Neural progenitor cell (in vitro differentiated cells): ENCODE data around the gene NAPB. TPM values are rescaled to one million over a fixed set of nuclear protein-coding genes. Genes with fewer than 3 reads are reported as not detected.

Experiments
- DNase-seq: peaks from one replicate; pipeline ENCODE4 v3.0.0-alpha.2; 2016; ENCODE audit warnings: low spot score
- H2AFZ ChIP-seq: fragments of 200-600 bp; sonication (generic); replicated peaks from 2 replicates; pipeline ENCODE4 v1.6.1; 2016; ENCODE audit warnings: antibody characterized with exemption
- H3F3A ChIP-seq: fragments of 200-600 bp; sonication (generic); 2 replicates; pipeline ENCODE4 v1.6.1; 2016; ENCODE audit warnings: antibody characterized with exemption, low read depth
- H3K27ac ChIP-seq: fragments of 200-600 bp; sonication (generic); 2 replicates; pipeline ENCODE4 v1.5.1; 2016; ENCODE audit warnings: mild to moderate bottlenecking
- H3K27me3 ChIP-seq: fragments of 200-600 bp; sonication (generic); 2 replicates; pipeline ENCODE4 v1.6.1; 2016; ENCODE audit warnings: mild to moderate bottlenecking, moderate library complexity
- H3K36me3 ChIP-seq: fragments of 200-600 bp; sonication (generic); 2 replicates; pipeline ENCODE4 v1.5.1; 2016
- H3K4me1 ChIP-seq: fragments of 200-600 bp; sonication (generic); 2 replicates; pipeline ENCODE4 v1.6.1; 2016; ENCODE audit warnings: mixed run types
- H3K4me2 ChIP-seq: fragments of 200-600 bp; sonication (generic); 2 replicates; pipeline ENCODE4 v1.6.1; 2016
- H3K4me3 ChIP-seq: fragments of 200-600 bp; sonication (generic); 2 replicates; pipeline ENCODE4 v1.5.1; 2016
- H3K79me2 ChIP-seq: fragments of 200-600 bp; sonication (generic); 2 replicates; pipeline ENCODE4 v1.6.1; 2016; ENCODE audit warnings: low read depth
- H3K9ac ChIP-seq: fragments of 200-600 bp; sonication (generic); 2 replicates; pipeline ENCODE4 v1.6.1; 2016
- H3K9me3 ChIP-seq: fragments of 200-600 bp; sonication (generic); 2 replicates; pipeline ENCODE4 v1.5.1; 2016; ENCODE audit warnings: low read depth
- H4K20me1 ChIP-seq: fragments of 200-600 bp; sonication (generic); 2 replicates; pipeline ENCODE4 v1.6.1; 2016; ENCODE audit warnings: low read depth
- H3K27ac Mint-ChIP-seq: 3 replicates; pipeline ENCODE4 v1.8.0; 2021; ENCODE audit warnings: mixed read lengths
- H3K27me3 Mint-ChIP-seq: 2 replicates; pipeline ENCODE4 v1.8.0; 2022; ENCODE audit warnings: low read depth, mild to moderate bottlenecking, inconsistent platforms, moderate library complexity, mixed read lengths; ENCODE audit not compliant: insufficient read depth
- H3K36me3 Mint-ChIP-seq: 3 replicates; pipeline ENCODE4 v1.8.0; 2021; ENCODE audit warnings: mixed read lengths
- H3K4me1 Mint-ChIP-seq: 3 replicates; pipeline ENCODE4 v1.8.0; 2021; ENCODE audit warnings: mixed read lengths
- H3K4me3 Mint-ChIP-seq: 3 replicates; pipeline ENCODE4 v1.8.0; 2021; ENCODE audit warnings: mild to moderate bottlenecking, moderate library complexity, mixed read lengths
- H3K9me3 Mint-ChIP-seq: 3 replicates; pipeline ENCODE4 v1.8.0; 2020; ENCODE audit warnings: mixed read lengths
- CTCF ChIP-seq: fragments of 200-600 bp; sonication (generic); IDR thresholded peaks from 2 replicates; pipeline ENCODE4 v1.5.1; 2017; ENCODE audit warnings: antibody characterized with exemption, mild to moderate bottlenecking
- EZH2 ChIP-seq: fragments of 200-600 bp; sonication (generic); IDR thresholded peaks from 2 replicates; pipeline ENCODE4 v1.6.1; 2017; ENCODE audit warnings: antibody characterized with exemption, mild to moderate bottlenecking, moderate library complexity
- EZH2phosphoT487 ChIP-seq: fragments of 200-600 bp; sonication (generic); IDR thresholded peaks from 2 replicates; pipeline ENCODE4 v1.6.1; 2017; ENCODE audit warnings: antibody characterized with exemption
- total RNA-seq: library from RNA; depleted of rRNA; stranded (reverse); fragments of >200 nt; gene quantifications from 2 replicates; pipeline ENCODE4 v1.2.3, GENCODE V29; 2015; ENCODE audit warnings: low replicate concordance

The NAPB gene
- total RNA-seq, 1 donor from 2014 or later, result 23.8 TPM

- TF ChIP-seq EZH2phosphoT487, result no peak
- TF ChIP-seq EZH2, result no peak
- TF ChIP-seq CTCF, result no peak
- peaks cover 24% of the 10 kb centered on the region for H3K79me2 ChIP-seq
- no peak overlapping the region for H3K27ac ChIP-seq
- H3K4me1 ChIP-seq, result peaks cover 26% of the 10 kb centered on the region
- Mint-ChIP-seq H3K4me3 (peak overlapping the region; percentile 17), H3K4me1 (peaks cover 22% of the 10 kb centered on the region), H3K27ac (no peak overlapping the region), H3K9me3 (no peaks in the 10 kb centered on the region), H3K36me3 (peaks cover 3% of the 10 kb centered on the region), H3K27me3 (peaks cover 4% of the 10 kb centered on the region)
- peaks cover 19% of the 10 kb centered on the region for H4K20me1 ChIP-seq
- peak overlapping the region; percentile 43 for H3K4me3 ChIP-seq
- H2AFZ ChIP-seq, result no peak overlapping the region
- peaks cover 32% of the 10 kb centered on the region for H3F3A ChIP-seq
- no peaks in the 10 kb centered on the region for H3K36me3 ChIP-seq
- H3K4me2 ChIP-seq, result peak overlapping the region; percentile 74
- no peak for DNase-seq
- no peaks in the 10 kb centered on the region for H3K27me3 ChIP-seq
- H3K9me3 ChIP-seq, result no peaks in the 10 kb centered on the region
- no peak overlapping the region for H3K9ac ChIP-seq
These were observed 62.2 kb downstream of the NAPB start for GRCh38 chr20:23358923-23359593.

GRCh38 chr20:23358563-23358906, 62.8 kb downstream of the NAPB start:
- Histone ChIP-seq H3K79me2 (peaks cover 22% of the 10 kb centered on the region), H3K36me3 (no peaks in the 10 kb centered on the region), H3K9ac (no peak overlapping the region), H3K4me2 (peak overlapping the region; percentile 74), H3K27me3 (no peaks in the 10 kb centered on the region), H2AFZ (peak overlapping the region; percentile 20), H3K27ac (no peak overlapping the region), H3F3A (peaks cover 32% of the 10 kb centered on the region), H3K9me3 (no peaks in the 10 kb centered on the region), H3K4me3 (peak overlapping the region; percentile 43), H4K20me1 (peaks cover 13% of the 10 kb centered on the region), H3K4me1 (peaks cover 22% of the 10 kb centered on the region)
- Mint-ChIP-seq H3K9me3 (no peaks in the 10 kb centered on the region), H3K4me1 (peaks cover 20% of the 10 kb centered on the region), H3K27ac (no peak overlapping the region), H3K36me3 (peaks cover 3% of the 10 kb centered on the region), H3K27me3 (peaks cover 4% of the 10 kb centered on the region), H3K4me3 (peak overlapping the region; percentile 80)
- DNase-seq, result no peak
- TF ChIP-seq EZH2 (no peak), EZH2phosphoT487 (no peak), CTCF (no peak)

DNA sequence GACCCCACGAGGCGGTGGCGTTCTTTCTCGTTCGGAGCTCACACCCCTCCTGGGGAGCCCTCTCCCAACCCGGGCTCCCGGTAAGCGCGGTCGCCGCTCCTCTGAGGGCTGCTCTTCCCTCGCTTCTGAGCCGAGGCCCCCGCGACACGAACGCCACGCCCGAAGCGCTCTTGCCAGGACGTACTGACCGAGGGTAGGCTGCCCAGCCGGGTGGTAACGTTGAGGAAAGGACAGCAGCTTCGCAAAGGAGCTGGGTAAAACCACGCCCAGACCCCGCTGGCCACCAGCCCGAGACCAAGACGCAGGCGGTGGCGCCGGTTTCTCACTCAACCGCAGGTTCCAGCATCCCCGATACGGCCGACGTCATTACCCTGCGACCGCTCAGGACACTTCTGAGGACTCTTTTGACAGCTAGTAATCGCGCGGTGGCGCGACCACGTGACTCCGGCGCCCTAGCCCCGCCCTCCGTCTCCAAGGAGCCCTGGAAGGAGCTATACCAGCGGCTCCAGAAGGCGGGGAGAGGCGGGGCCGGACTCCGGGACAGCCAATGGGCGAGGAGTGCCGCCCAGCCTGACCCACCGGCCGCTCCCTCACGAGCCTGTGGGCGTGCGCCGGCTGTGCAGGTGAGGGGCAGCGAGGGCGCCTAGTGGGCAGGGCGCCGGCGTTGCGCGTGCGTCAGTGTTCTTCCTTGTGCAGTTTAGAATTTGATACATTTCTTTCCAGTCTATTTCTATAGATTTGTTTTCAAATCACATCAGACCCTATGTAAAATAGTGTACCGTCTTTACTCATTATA, 63.3 kb downstream of the NAPB start:
- no peaks in the 10 kb centered on the region for H3K36me3 ChIP-seq
- peak overlapping the region; percentile 38 for H3K9ac ChIP-seq
- no peak for TF ChIP-seq EZH2
- TF ChIP-seq CTCF, result peak; percentile 5
- peaks cover 17% of the 10 kb centered on the region for H3K4me1 ChIP-seq
- peak overlapping the region; percentile 88 for H3K4me2 ChIP-seq
- H3K4me3 Mint-ChIP-seq, result peak overlapping the region; percentile 89
- peaks cover 12% of the 10 kb centered on the region for H4K20me1 ChIP-seq
- H2AFZ ChIP-seq, result peak overlapping the region; percentile 26
- peaks cover 4% of the 10 kb centered on the region for H3K27me3 Mint-ChIP-seq
- H3K27ac ChIP-seq, result peak overlapping the region; percentile 82
- peaks cover 32% of the 10 kb centered on the region for H3F3A ChIP-seq
- peaks cover 3% of the 10 kb centered on the region for H3K36me3 Mint-ChIP-seq
- DNase-seq, result peak; percentile 100
- no peaks in the 10 kb centered on the region for H3K27me3 ChIP-seq
- H3K4me1 Mint-ChIP-seq, result peaks cover 15% of the 10 kb centered on the region
- H3K27ac Mint-ChIP-seq, result no peak overlapping the region
- H3K4me3 ChIP-seq, result peak overlapping the region; percentile 62
- H3K9me3 Mint-ChIP-seq, result no peaks in the 10 kb centered on the region
- no peaks in the 10 kb centered on the region for H3K9me3 ChIP-seq
- H3K79me2 ChIP-seq, result peaks cover 22% of the 10 kb centered on the region
